CD4-positive, alpha-beta T cell (primary cell): ENCODE measurements around the gene DNAAF1. TPM values are rescaled to one million over a fixed set of nuclear protein-coding genes. Genes with fewer than 3 reads are reported as not detected.

ENCODE experiments used
- ATAC-seq: fragments of 200-7000 bp; cut with Tn5 transposase; one replicate; pipeline ENCODE4 v1.10.0; 2022; ENCODE audit warnings: mild to moderate bottlenecking; ENCODE audit not compliant: poor library complexity
- CTCF ChIA-PET: fragments of 350-600 bp; sonication (Branson Sonifier 250); formaldehyde crosslinking; loops from one replicate; lab custom pipeline; 2021; ENCODE audit warnings: antibody characterized with exemption, inconsistent platforms; lab: Charles Lee
- POLR2A ChIA-PET: fragments of 350-600 bp; sonication (Branson Sonifier 250); formaldehyde crosslinking; loops from one replicate; lab custom pipeline; 2021; ENCODE audit warnings: antibody characterized with exemption, inconsistent platforms; lab: Charles Lee
- DNase-seq, 14 experiments: peaks; one replicate each; pipeline ENCODE4 v3.0.0-alpha.2; 2013 to 2020; ENCODE audit warnings: mixed read lengths in 2 of 14
- H3K27ac ChIP-seq, 2 donors: one replicate each; pipeline versions ENCODE4 v1.5.1 to v1.7.0; 2013; ENCODE audit warnings: low read length in 2 of 2, low read depth in 1 of 2, mild to moderate bottlenecking in 1 of 2
- H3K27me3 ChIP-seq, 2 experiments: 1 replicate in 1 of 2; 2 replicates in 1 of 2; pipeline versions ENCODE4 v1.6.1 to v1.7.0; 2013; ENCODE audit warnings: low read length in 2 of 2, control low read depth in 1 of 2, mild to moderate bottlenecking in 1 of 2, moderate library complexity in 1 of 2; ENCODE audit not compliant: insufficient read depth in 2 of 2, control insufficient read depth in 1 of 2
- H3K36me3 ChIP-seq: one replicate; pipeline ENCODE4 v1.6.1; 2013; ENCODE audit warnings: low read length, control low read depth; ENCODE audit not compliant: insufficient read depth
- H3K4me1 ChIP-seq: one replicate; pipeline ENCODE4 v1.6.1; 2013; ENCODE audit warnings: low read length, control low read depth; ENCODE audit not compliant: insufficient read depth
- H3K4me3 ChIP-seq: one replicate; pipeline ENCODE4 v1.5.1; 2013; ENCODE audit warnings: mild to moderate bottlenecking, low read length, moderate library complexity
- H3K9me3 ChIP-seq, 2 experiments: 1 replicate in 1 of 2; 2 replicates in 1 of 2; pipeline versions ENCODE4 v1.6.1 to v1.7.0; 2013; ENCODE audit warnings: low read length in 2 of 2, mild to moderate bottlenecking in 2 of 2, control low read depth in 1 of 2, moderate library complexity in 1 of 2; ENCODE audit not compliant: control insufficient read depth in 1 of 2, insufficient read depth in 1 of 2
- H3K27ac Mint-ChIP-seq: one replicate; pipeline ENCODE4 v1.8.0; 2020; ENCODE audit warnings: mixed read lengths
- H3K27me3 Mint-ChIP-seq: one replicate; pipeline ENCODE4 v1.8.0; 2021; ENCODE audit warnings: mixed read lengths
- H3K36me3 Mint-ChIP-seq: one replicate; pipeline ENCODE4 v1.8.0; 2021; ENCODE audit warnings: low read depth, mixed read lengths
- H3K4me1 Mint-ChIP-seq: one replicate; pipeline ENCODE4 v1.8.0; 2021; ENCODE audit warnings: low read depth, mixed read lengths
- H3K4me3 Mint-ChIP-seq: one replicate; pipeline ENCODE4 v1.8.0; 2020; ENCODE audit warnings: mild to moderate bottlenecking, mixed read lengths
- H3K9me3 Mint-ChIP-seq: one replicate; pipeline ENCODE4 v1.8.0; 2020; ENCODE audit warnings: mixed read lengths
- intact Hi-C, 2 experiments: fragments of 100-400 bp; cut with DNase I in 1 of 2; cut with micrococcal nuclease in 1 of 2; formaldehyde crosslinking; loops; one replicate each; pipeline versions ENCODE4 v1.15.1 to v1.9.0; 2023 to 2025; cut with DNase I, micrococcal nuclease
- total RNA-seq, 174 experiments: library from RNA in 2 of 174; stranded (reverse) in 2 of 174; gene quantifications; one replicate each; pipeline ENCODE4 v1.2.3 and lab custom pipeline; 2021 to 2026
- TF ChIP-seq, protein P1 (sequence below): fragments of 200-600 bp; IDR thresholded peaks from one replicate; pipeline ENCODE4 v1.8.0; 2022; ENCODE audit warnings: antibody characterized with exemption, mild to moderate bottlenecking

The DNAAF1 gene
- total RNA-seq, 2 experiments from 2014 or later = not detected

DNA sequence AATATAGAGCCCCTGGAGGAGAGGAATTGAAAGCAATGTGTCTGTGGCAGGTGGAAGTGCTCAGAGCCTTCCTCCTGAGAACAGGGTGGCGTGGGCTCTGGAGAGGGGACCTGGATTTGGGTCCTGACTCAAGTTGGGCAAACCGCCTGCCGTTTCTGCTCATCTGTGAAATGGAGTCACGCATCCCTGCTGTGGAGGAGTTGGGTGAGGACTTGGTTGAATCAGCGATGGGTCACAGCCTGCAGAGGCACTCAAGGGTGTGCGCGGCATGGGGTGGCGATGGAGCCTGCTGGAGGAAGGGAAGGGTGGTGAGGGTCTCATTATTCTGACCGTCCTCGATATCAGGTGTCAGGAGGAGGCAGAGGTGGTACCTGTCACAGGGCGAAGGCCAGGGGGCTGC, 48.9 kb downstream of the DNAAF1 start:
- no peak for DNase-seq
- Histone ChIP-seq H3K4me1 (peaks cover 22% of the 10 kb centered on the region), H3K27ac (no peak overlapping the region), H3K36me3 (no peaks in the 10 kb centered on the region), H3K27me3 (no peaks in the 10 kb centered on the region), H3K9me3 (no peaks in the 10 kb centered on the region), H3K4me3 (peak overlapping the region; percentile 20)
- Mint-ChIP-seq H3K27ac (peak overlapping the region; percentile 78), H3K9me3 (no peaks in the 10 kb centered on the region), H3K4me1 (peaks cover 19% of the 10 kb centered on the region), H3K36me3 (no peaks in the 10 kb centered on the region), H3K4me3 (peak overlapping the region; percentile 62), H3K27me3 (no peaks in the 10 kb centered on the region)
- TF ChIP-seq, protein P1, sequence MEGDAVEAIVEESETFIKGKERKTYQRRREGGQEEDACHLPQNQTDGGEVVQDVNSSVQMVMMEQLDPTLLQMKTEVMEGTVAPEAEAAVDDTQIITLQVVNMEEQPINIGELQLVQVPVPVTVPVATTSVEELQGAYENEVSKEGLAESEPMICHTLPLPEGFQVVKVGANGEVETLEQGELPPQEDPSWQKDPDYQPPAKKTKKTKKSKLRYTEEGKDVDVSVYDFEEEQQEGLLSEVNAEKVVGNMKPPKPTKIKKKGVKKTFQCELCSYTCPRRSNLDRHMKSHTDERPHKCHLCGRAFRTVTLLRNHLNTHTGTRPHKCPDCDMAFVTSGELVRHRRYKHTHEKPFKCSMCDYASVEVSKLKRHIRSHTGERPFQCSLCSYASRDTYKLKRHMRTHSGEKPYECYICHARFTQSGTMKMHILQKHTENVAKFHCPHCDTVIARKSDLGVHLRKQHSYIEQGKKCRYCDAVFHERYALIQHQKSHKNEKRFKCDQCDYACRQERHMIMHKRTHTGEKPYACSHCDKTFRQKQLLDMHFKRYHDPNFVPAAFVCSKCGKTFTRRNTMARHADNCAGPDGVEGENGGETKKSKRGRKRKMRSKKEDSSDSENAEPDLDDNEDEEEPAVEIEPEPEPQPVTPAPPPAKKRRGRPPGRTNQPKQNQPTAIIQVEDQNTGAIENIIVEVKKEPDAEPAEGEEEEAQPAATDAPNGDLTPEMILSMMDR = no peak
- intact Hi-C loops = no loop called here
- CTCF ChIA-PET = no interaction called here
- ATAC-seq = no peak
- POLR2A ChIA-PET = no interaction called here

DNA sequence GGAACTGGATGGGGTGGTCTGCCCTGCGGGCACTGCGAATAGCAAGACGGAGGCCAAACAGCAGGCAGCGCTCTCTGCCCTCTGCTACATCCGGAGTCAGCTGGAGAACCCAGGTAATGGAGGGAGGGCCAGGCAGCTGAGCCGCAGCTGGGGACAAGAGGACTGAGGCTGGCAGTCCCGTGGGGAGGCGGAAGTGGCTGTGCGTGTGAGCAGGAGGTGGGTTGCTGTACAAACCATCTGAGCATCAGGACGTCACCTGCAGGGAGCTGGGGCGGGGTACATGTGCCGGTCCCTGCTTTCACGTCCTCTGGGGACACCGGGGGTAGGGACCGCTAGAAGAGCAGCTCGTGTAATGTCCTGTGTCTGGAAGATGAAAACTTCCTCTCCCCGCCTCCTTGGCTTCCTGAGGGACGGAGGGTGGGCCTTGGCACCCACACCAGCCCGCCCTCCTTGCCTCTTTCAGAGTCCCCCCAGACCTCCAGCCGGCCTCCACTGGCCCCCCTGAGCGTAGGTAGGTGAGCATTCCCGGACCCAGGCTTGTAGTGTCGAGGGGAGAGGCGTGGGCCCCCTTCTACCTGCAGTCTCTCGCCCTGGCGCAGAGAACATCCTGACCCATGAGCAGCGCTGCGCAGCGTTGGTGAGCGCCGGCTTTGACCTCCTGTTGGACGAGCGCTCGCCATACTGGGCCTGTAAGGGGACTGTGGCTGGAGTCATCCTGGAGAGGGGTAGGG, 49.5 kb downstream of the DNAAF1 start:
- POLR2A ChIA-PET = no interaction called here
- H3K27ac Mint-ChIP-seq = peak overlapping the region; percentile 78
- ATAC-seq (peak; percentile 65), DNase-seq (peak in 11 of 14 experiments; percentile 12 to 69 (median 43))
- H3K4me1 ChIP-seq = peaks cover 22% of the 10 kb centered on the region
- no peaks in the 10 kb centered on the region for H3K9me3 ChIP-seq
- CTCF ChIA-PET = no interaction called here
- H3K4me3 ChIP-seq = peak overlapping the region; percentile 20
- H3K4me1 Mint-ChIP-seq = peaks cover 19% of the 10 kb centered on the region
- no peaks in the 10 kb centered on the region for H3K27me3 Mint-ChIP-seq
- H3K27ac ChIP-seq = no peak overlapping the region
- no peaks in the 10 kb centered on the region for H3K36me3 Mint-ChIP-seq
- intact Hi-C loops = no loop called here
- H3K4me3 Mint-ChIP-seq = peak overlapping the region; percentile 62
- TF ChIP-seq, protein P1 = no peak
- H3K36me3 ChIP-seq = no peaks in the 10 kb centered on the region
- H3K9me3 Mint-ChIP-seq = no peaks in the 10 kb centered on the region
- H3K27me3 ChIP-seq = no peaks in the 10 kb centered on the region

DNA sequence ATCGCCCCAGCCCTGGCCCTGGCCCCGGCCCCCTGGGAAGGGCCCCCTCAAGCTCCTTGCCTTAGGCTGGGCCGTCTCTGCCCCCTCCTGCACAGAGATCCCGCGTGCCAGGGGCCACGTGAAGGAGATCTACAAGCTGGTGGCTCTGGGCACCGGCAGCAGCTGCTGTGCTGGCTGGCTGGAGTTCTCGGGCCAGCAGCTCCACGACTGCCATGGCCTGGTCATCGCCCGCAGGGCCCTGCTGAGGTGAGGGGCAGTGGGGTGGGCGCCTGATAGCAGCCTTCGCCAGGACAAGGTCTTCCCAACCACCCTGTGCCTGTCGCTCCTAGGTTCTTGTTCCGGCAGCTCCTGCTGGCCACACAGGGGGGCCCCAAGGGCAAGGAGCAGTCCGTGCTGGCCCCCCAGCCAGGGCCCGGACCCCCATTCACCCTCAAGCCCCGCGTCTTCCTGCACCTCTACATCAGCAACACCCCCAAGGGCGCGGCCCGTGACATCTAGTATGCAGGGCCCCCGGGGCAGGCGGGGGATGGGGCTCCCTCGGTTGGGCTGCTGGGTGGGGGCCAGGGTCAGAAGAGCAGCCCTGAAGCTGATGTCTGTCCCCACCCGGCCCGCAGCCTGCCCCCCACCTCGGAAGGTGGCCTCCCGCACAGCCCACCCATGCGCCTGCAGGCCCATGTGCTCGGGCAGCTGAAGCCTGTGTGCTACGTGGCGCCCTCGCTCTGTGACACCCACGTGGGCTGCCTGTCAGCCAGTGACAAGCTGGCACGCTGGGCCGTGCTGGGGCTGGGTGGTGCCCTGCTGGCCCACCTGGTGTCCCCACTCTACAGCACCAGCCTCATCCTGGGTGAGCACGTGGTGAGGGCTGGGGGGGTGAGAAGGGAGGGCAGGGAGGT, 50.3 kb downstream of the DNAAF1 start:
- H3K36me3 ChIP-seq = no peaks in the 10 kb centered on the region
- no peaks in the 10 kb centered on the region for H3K9me3 Mint-ChIP-seq
- no peaks in the 10 kb centered on the region for H3K36me3 Mint-ChIP-seq
- no peaks in the 10 kb centered on the region for H3K27me3 ChIP-seq
- no peak overlapping the region for H3K4me3 ChIP-seq
- ATAC-seq (no peak), DNase-seq (peak in 1 of 14 experiments; percentile 23)
- H3K9me3 ChIP-seq = no peaks in the 10 kb centered on the region
- no peak overlapping the region for H3K4me3 Mint-ChIP-seq
- TF ChIP-seq, protein P1 = no peak
- H3K27ac Mint-ChIP-seq = no peak overlapping the region
- H3K27me3 Mint-ChIP-seq = no peaks in the 10 kb centered on the region
- POLR2A ChIA-PET = interaction anchor here (0.7 kb wide), 1 partner anchor 309 kb away, joined by 3 read pairs; no protein-coding TSS in a partner anchor
- no peak overlapping the region for H3K27ac ChIP-seq
- H3K4me1 Mint-ChIP-seq = peaks cover 19% of the 10 kb centered on the region
- CTCF ChIA-PET = interaction anchor here (0.8 kb wide), 1 partner anchor 9 kb away, joined by 3 read pairs; the partner anchor contains the start of gene TAF1C
- intact Hi-C loops = no loop called here
- H3K4me1 ChIP-seq = peaks cover 22% of the 10 kb centered on the region
